Neural progenitor cell (in vitro differentiated cells): ENCODE measurements around the gene RNF220. TPM values are rescaled to one million over a fixed set of nuclear protein-coding genes. Genes with fewer than 3 reads are reported as not detected.

ENCODE experiments used
- DNase-seq: peaks from one replicate; pipeline ENCODE4 v3.0.0-alpha.2; 2016; ENCODE audit warnings: low spot score
- H2AFZ ChIP-seq: fragments of 200-600 bp; sonication (generic); replicated peaks from 2 replicates; pipeline ENCODE4 v1.6.1; 2016; ENCODE audit warnings: antibody characterized with exemption
- H3F3A ChIP-seq: fragments of 200-600 bp; sonication (generic); 2 replicates; pipeline ENCODE4 v1.6.1; 2016; ENCODE audit warnings: antibody characterized with exemption, low read depth
- H3K27ac ChIP-seq: fragments of 200-600 bp; sonication (generic); 2 replicates; pipeline ENCODE4 v1.5.1; 2016; ENCODE audit warnings: mild to moderate bottlenecking
- H3K27me3 ChIP-seq: fragments of 200-600 bp; sonication (generic); 2 replicates; pipeline ENCODE4 v1.6.1; 2016; ENCODE audit warnings: mild to moderate bottlenecking, moderate library complexity
- H3K36me3 ChIP-seq: fragments of 200-600 bp; sonication (generic); 2 replicates; pipeline ENCODE4 v1.5.1; 2016
- H3K4me1 ChIP-seq: fragments of 200-600 bp; sonication (generic); 2 replicates; pipeline ENCODE4 v1.6.1; 2016; ENCODE audit warnings: mixed run types
- H3K4me2 ChIP-seq: fragments of 200-600 bp; sonication (generic); 2 replicates; pipeline ENCODE4 v1.6.1; 2016
- H3K4me3 ChIP-seq: fragments of 200-600 bp; sonication (generic); 2 replicates; pipeline ENCODE4 v1.5.1; 2016
- H3K79me2 ChIP-seq: fragments of 200-600 bp; sonication (generic); 2 replicates; pipeline ENCODE4 v1.6.1; 2016; ENCODE audit warnings: low read depth
- H3K9ac ChIP-seq: fragments of 200-600 bp; sonication (generic); 2 replicates; pipeline ENCODE4 v1.6.1; 2016
- H3K9me3 ChIP-seq: fragments of 200-600 bp; sonication (generic); 2 replicates; pipeline ENCODE4 v1.5.1; 2016; ENCODE audit warnings: low read depth
- H4K20me1 ChIP-seq: fragments of 200-600 bp; sonication (generic); 2 replicates; pipeline ENCODE4 v1.6.1; 2016; ENCODE audit warnings: low read depth
- H3K27ac Mint-ChIP-seq: 3 replicates; pipeline ENCODE4 v1.8.0; 2021; ENCODE audit warnings: mixed read lengths
- H3K27me3 Mint-ChIP-seq: 2 replicates; pipeline ENCODE4 v1.8.0; 2022; ENCODE audit warnings: low read depth, mild to moderate bottlenecking, inconsistent platforms, moderate library complexity, mixed read lengths; ENCODE audit not compliant: insufficient read depth
- H3K36me3 Mint-ChIP-seq: 3 replicates; pipeline ENCODE4 v1.8.0; 2021; ENCODE audit warnings: mixed read lengths
- H3K4me1 Mint-ChIP-seq: 3 replicates; pipeline ENCODE4 v1.8.0; 2021; ENCODE audit warnings: mixed read lengths
- H3K4me3 Mint-ChIP-seq: 3 replicates; pipeline ENCODE4 v1.8.0; 2021; ENCODE audit warnings: mild to moderate bottlenecking, moderate library complexity, mixed read lengths
- H3K9me3 Mint-ChIP-seq: 3 replicates; pipeline ENCODE4 v1.8.0; 2020; ENCODE audit warnings: mixed read lengths
- EZH2 ChIP-seq: fragments of 200-600 bp; sonication (generic); IDR thresholded peaks from 2 replicates; pipeline ENCODE4 v1.6.1; 2017; ENCODE audit warnings: antibody characterized with exemption, mild to moderate bottlenecking, moderate library complexity
- EZH2phosphoT487 ChIP-seq: fragments of 200-600 bp; sonication (generic); IDR thresholded peaks from 2 replicates; pipeline ENCODE4 v1.6.1; 2017; ENCODE audit warnings: antibody characterized with exemption
- total RNA-seq: library from RNA; depleted of rRNA; stranded (reverse); fragments of >200 nt; gene quantifications from 2 replicates; pipeline ENCODE4 v1.2.3, GENCODE V29; 2015; ENCODE audit warnings: low replicate concordance
- TF ChIP-seq, protein P1 (sequence below): fragments of 200-600 bp; sonication (generic); IDR thresholded peaks from 2 replicates; pipeline ENCODE4 v1.5.1; 2017; ENCODE audit warnings: antibody characterized with exemption, mild to moderate bottlenecking

RNF220 gene
- total RNA-seq, 1 donor from 2014 or later: 93.8 TPM

DNA sequence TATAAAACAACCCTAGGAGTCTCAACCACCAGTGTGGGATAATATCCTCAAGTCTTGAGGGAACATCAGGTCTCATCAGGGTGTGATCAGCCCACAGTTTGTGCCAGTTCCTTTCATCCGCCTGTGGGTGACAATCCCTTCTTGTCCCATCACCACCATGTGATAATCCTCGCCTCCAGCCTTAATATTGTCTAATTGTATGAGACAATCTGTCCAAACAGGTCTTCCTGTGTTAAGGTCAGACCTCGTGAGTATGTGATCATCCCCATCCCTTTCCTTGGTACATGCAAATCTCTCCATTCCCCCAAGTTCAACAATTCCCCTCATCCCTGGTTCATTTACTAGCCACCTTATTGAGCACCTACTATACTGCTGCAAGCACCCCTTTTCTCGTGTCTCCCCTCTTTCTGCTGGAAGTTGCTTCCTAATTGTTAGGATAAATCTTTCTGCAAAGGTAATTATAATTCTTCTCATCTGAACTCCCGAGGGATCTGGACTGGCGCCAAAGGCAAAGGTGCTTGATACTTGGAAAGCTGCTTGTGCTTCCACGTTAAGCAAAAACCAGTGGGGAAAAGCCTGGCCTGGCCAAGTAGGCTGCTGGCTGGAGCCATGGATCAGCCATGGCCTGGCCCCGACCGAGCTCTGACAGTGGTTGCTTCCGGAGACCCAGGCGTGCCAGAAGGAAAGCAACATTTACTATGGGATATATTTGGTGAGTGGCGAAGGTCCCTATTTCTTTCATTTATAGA is 92.5 kb downstream of the RNF220 start:
- H3K4me3 Mint-ChIP-seq: no peak overlapping the region
- peaks cover 32% of the 10 kb centered on the region for H3F3A ChIP-seq
- H3K4me1 Mint-ChIP-seq: peaks cover 15% of the 10 kb centered on the region
- H3K27me3 ChIP-seq: peaks cover 86% of the 10 kb centered on the region
- H3K4me1 ChIP-seq: peaks cover 27% of the 10 kb centered on the region
- no peak overlapping the region for H3K4me3 ChIP-seq
- DNase-seq: no peak
- TF ChIP-seq EZH2 (no peak), EZH2phosphoT487 (no peak)
- TF ChIP-seq, protein P1, sequence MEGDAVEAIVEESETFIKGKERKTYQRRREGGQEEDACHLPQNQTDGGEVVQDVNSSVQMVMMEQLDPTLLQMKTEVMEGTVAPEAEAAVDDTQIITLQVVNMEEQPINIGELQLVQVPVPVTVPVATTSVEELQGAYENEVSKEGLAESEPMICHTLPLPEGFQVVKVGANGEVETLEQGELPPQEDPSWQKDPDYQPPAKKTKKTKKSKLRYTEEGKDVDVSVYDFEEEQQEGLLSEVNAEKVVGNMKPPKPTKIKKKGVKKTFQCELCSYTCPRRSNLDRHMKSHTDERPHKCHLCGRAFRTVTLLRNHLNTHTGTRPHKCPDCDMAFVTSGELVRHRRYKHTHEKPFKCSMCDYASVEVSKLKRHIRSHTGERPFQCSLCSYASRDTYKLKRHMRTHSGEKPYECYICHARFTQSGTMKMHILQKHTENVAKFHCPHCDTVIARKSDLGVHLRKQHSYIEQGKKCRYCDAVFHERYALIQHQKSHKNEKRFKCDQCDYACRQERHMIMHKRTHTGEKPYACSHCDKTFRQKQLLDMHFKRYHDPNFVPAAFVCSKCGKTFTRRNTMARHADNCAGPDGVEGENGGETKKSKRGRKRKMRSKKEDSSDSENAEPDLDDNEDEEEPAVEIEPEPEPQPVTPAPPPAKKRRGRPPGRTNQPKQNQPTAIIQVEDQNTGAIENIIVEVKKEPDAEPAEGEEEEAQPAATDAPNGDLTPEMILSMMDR: no peak
- H4K20me1 ChIP-seq: peaks cover 30% of the 10 kb centered on the region
- H3K9me3 Mint-ChIP-seq: no peaks in the 10 kb centered on the region
- no peak overlapping the region for H3K4me2 ChIP-seq
- peaks cover 17% of the 10 kb centered on the region for H3K27me3 Mint-ChIP-seq
- H3K36me3 Mint-ChIP-seq: no peaks in the 10 kb centered on the region
- H2AFZ ChIP-seq: no peak overlapping the region
- no peaks in the 10 kb centered on the region for H3K79me2 ChIP-seq
- H3K27ac Mint-ChIP-seq: no peak overlapping the region
- no peaks in the 10 kb centered on the region for H3K9me3 ChIP-seq
- no peaks in the 10 kb centered on the region for H3K36me3 ChIP-seq
- no peak overlapping the region for H3K9ac ChIP-seq
- H3K27ac ChIP-seq: no peak overlapping the region

DNA sequence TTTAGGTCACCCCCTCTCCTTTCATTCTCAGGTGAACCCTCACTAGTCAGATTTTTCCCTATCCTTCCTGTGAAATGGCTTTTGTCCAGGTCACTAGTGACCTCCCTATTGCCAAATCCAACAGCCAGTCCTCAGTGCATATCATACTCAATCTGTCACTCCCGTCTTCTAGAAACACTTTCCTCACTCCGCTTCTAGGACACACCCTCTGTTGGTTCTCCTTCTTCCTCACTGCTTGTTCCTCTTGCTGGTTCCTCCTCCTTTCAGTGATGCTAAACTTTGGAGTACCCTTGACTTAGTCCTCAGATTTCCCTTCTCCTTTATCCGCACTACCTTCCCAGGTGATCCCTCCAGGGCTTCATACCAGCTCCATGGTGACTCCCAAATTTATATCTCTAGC is 94.3 kb downstream of the RNF220 start:
- Histone ChIP-seq H2AFZ (no peak overlapping the region), H3K4me1 (peaks cover 27% of the 10 kb centered on the region), H3K36me3 (no peaks in the 10 kb centered on the region), H4K20me1 (peaks cover 40% of the 10 kb centered on the region), H3K9ac (no peak overlapping the region), H3K9me3 (no peaks in the 10 kb centered on the region), H3K4me2 (no peak overlapping the region), H3K4me3 (no peak overlapping the region), H3K27me3 (peaks cover 100% of the 10 kb centered on the region), H3K79me2 (no peaks in the 10 kb centered on the region), H3K27ac (no peak overlapping the region), H3F3A (peaks cover 36% of the 10 kb centered on the region)
- TF ChIP-seq EZH2: no peak
- TF ChIP-seq, protein P1: no peak
- TF ChIP-seq EZH2phosphoT487: no peak
- H3K9me3 Mint-ChIP-seq: no peaks in the 10 kb centered on the region
- peaks cover 19% of the 10 kb centered on the region for H3K4me1 Mint-ChIP-seq
- H3K27ac Mint-ChIP-seq: no peak overlapping the region
- H3K36me3 Mint-ChIP-seq: no peaks in the 10 kb centered on the region
- H3K4me3 Mint-ChIP-seq: no peak overlapping the region
- peaks cover 25% of the 10 kb centered on the region for H3K27me3 Mint-ChIP-seq
- DNase-seq: no peak

DNA sequence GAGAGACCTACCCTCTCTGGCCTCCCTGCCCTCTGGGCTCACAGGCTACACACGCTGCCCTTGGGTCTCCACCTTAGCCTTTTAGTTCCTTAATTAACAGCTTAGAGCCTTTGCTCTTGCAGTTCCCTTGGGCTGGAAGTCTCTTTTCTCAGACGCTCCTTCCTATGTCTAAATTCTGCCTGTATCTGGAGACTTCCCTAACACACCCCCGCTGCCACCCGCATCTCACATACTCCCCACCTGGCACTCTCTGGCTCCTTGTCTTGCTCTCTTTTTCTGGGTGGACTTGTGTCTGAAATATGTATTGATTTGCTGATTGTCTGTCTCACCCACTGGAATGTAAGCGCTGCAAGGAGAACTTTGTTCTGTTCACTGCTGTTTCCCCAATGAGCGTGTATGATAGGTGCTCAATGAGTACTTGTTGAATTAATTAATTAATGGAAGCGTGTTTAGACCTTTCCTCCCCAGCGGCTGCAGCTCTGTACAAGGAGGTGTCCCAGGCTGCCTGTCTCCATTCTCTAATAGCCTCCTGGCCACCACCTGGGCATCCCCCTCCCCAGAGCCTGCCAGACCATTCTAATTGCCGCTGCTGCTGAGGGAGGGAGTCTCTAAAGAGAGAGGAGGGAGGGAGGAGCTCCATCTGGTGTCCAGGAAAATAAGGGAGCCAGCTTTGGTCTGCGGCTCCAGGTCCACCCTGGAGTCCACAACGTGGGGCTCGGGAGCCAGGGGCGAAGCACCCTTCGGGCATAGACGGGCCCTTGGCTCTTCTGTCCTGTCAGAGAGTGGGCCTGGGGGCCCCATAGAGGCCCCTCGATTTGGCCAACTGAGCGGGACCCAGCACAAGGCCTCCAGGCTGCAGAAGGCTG is 95.4 kb downstream of the RNF220 start:
- Histone ChIP-seq H3K27ac (no peak overlapping the region), H3K4me3 (peak overlapping the region; percentile 34), H3K27me3 (peaks cover 100% of the 10 kb centered on the region), H3K79me2 (no peaks in the 10 kb centered on the region), H4K20me1 (peaks cover 51% of the 10 kb centered on the region), H3K4me1 (peaks cover 32% of the 10 kb centered on the region), H2AFZ (no peak overlapping the region), H3K9me3 (no peaks in the 10 kb centered on the region), H3F3A (peaks cover 45% of the 10 kb centered on the region), H3K4me2 (peak overlapping the region; percentile 80), H3K36me3 (no peaks in the 10 kb centered on the region), H3K9ac (no peak overlapping the region)
- Mint-ChIP-seq H3K27ac (no peak overlapping the region), H3K4me1 (peaks cover 30% of the 10 kb centered on the region), H3K4me3 (no peak overlapping the region), H3K27me3 (peaks cover 34% of the 10 kb centered on the region), H3K36me3 (no peaks in the 10 kb centered on the region), H3K9me3 (no peaks in the 10 kb centered on the region)
- TF ChIP-seq, protein P1: peak; percentile 50
- peak; percentile 26 for TF ChIP-seq EZH2
- peak; percentile 24 for TF ChIP-seq EZH2phosphoT487
- DNase-seq: peak; percentile 79
